ENCODE measurements around the gene HARBI1. TPM values are rescaled to one million over a fixed set of nuclear protein-coding genes. Genes with fewer than 3 reads are reported as not detected.

The HARBI1 gene
- polyA plus RNA-seq, 12 donors = 1.9 to 4.1 (median 3.1) TPM; not detected in 2

DNA sequence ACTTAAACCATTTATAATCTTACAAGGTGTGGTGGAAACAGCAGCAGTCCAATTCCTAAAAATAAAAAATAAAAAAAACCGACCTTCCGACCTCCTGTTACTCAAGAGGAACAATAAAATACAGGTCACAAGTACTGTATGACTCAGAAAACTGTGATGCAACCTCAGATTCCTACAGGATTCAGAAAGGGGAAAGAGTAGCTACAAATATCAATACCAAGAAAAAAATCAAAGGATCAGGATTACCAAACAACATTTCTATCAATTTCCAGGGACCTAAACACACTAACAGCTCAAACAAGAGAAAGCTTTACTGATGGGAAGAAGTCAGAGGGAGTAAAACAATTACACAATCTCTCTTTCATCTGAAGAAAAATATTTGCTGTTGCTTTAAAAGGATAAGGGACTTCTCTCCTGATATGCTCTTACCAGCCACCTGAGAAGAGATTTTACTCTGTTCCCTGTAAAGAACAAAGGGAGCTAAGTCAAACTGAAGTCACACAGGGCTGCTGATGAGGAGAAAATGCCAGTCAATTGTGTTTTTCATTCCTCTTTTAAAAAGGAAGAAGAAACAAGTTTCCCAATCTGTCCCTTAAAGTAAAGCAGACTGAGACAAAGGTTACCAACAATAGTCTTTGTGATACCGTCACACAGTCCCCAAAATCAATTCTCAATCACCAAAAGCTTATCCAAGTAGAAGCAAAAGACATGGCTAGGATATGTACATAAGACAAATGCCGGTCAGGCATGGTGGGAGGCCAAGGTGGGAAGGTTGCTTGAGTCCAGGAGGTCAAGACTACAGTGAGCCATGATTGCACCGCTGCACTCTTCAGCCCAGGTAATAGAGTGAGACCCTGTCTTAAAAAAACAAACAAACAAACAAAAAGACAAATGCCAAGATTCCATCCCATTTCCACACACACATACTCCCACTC, 62.5 kb downstream of the HARBI1 start:
- DNase-seq = no peak

DNA sequence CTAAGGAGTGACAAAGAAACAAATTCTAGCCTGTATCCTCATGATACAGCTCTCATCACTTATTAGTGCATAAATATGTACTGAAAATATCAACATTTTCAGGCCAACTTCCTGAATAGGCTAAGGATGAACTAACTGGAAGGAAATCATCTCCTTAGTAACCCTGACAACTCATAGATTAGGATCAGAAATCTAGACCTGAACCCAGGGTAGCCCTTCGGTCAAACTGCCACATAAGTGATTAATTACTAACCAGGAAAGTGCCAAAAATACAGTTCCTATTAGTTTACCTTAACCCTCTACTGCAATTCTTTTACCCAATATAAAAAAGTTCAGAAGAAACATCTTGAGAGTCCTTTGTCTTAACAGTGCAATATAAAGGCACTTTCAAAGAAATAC, 63.2 kb downstream of the HARBI1 start:
- DNase-seq = no peak

Other genes with a start within 250 kb of the HARBI1 start
- gene MDK, start 235.6 kb downstream of the HARBI1 start, polyA plus RNA-seq (ENCODE audit: insufficient read length in 12 of 12) = 100 to 1,000 TPM in 10 of 12 donors, 10 to 100 TPM in 1, not detected in 1; 84.8 to 436 (median 158) TPM
- under 1 TPM in 2 of 12 donors, not detected in 10; 0.10 to 0.11 TPM for gene CHRM4, start 225.5 kb downstream of the HARBI1 start, polyA plus RNA-seq (ENCODE audit: insufficient read length in 12 of 12)
- gene AMBRA1, start 23.2 kb downstream of the HARBI1 start, polyA plus RNA-seq (ENCODE audit: insufficient read length in 12 of 12) = 10 to 100 TPM in 11 of 12 donors, not detected in 1; 10.8 to 20.0 (median 11.9) TPM
- gene ATG13, start 326 bp upstream of the HARBI1 start, polyA plus RNA-seq (ENCODE audit: insufficient read length in 12 of 12) = 10 to 100 TPM in 11 of 12 donors, not detected in 1; 21.5 to 47.2 (median 35.9) TPM
- 10 to 100 TPM in 11 of 12 donors, not detected in 1; 30.1 to 60.0 (median 37.7) TPM for gene ARHGAP1, start 83.4 kb upstream of the HARBI1 start, polyA plus RNA-seq (ENCODE audit: insufficient read length in 12 of 12)
- 10 to 100 TPM in 2 of 12 donors, 1 to 10 TPM in 9, not detected in 1; 5.1 to 14.1 (median 6.6) TPM for gene ZNF408, start 83.8 kb upstream of the HARBI1 start, polyA plus RNA-seq (ENCODE audit: insufficient read length in 12 of 12)
- gene F2, start 102.0 kb upstream of the HARBI1 start, polyA plus RNA-seq (ENCODE audit: insufficient read length in 12 of 12) = 1 to 10 TPM in 1 of 12 donors, under 1 TPM in 6, not detected in 5; 0.09 to 3.3 (median 0.28) TPM
- gene CKAP5, start 229.1 kb upstream of the HARBI1 start, polyA plus RNA-seq (ENCODE audit: insufficient read length in 12 of 12) = 10 to 100 TPM in 11 of 12 donors, not detected in 1; 45.9 to 94.4 (median 61.2) TPM

Measured in muscle of arm (tissue), 12 donors.